H1 (cell line): ENCODE measurements around the gene SLIT3. TPM values are rescaled to one million over a fixed set of nuclear protein-coding genes. Genes with fewer than 3 reads are reported as not detected.
A peak's percentile ranks its signal among the peaks of the same experiment; 100 is the strongest.

Experiments
- BACH1 ChIP-seq: IDR thresholded peaks from 2 replicates; pipeline ENCODE4 v1.6.1; 2012; ENCODE audit warnings: low read length, improper control_type of control experiment
- CBX8 ChIP-seq: fragments of 300-800, 300-1000 bp; sonication (generic); IDR thresholded peaks from 2 replicates; pipeline ENCODE4 v1.7.1; 2016; ENCODE audit warnings: low read depth, low read length, borderline replicate concordance
- CHD1 ChIP-seq: IDR thresholded peaks from 2 replicates; pipeline ENCODE4 v1.6.1; 2012; ENCODE audit warnings: low read depth, low read length, improper control_type of control experiment
- CTCF ChIP-seq, 3 experiments: IDR thresholded peaks; 1 replicate in 2 of 3; 2 replicates in 1 of 3; pipeline versions ENCODE4 v1.5.1 to v1.6.1; 2011; ENCODE audit warnings: low read length in 3 of 3, mild to moderate bottlenecking in 3 of 3, inconsistent platforms in 2 of 3, low read depth in 1 of 3, moderate library complexity in 1 of 3; ENCODE audit not compliant: insufficient read depth in 1 of 3; ENCODE audit errors: control extremely low read depth in 1 of 3
- EP300 ChIP-seq, 2 experiments: IDR thresholded peaks; 1 replicate in 1 of 2; 2 replicates in 1 of 2; pipeline ENCODE4 v1.6.1; 2011 to 2012; ENCODE audit warnings: low read depth in 2 of 2, low read length in 2 of 2, mild to moderate bottlenecking in 2 of 2, borderline replicate concordance in 1 of 2, inconsistent platforms in 1 of 2, moderate library complexity in 1 of 2
- GTF2F1 ChIP-seq: IDR thresholded peaks from 2 replicates; pipeline ENCODE4 v1.6.1; 2012; ENCODE audit warnings: low read depth, low read length, improper control_type of control experiment, borderline replicate concordance
- NRF1 ChIP-seq: IDR thresholded peaks from 2 replicates; pipeline ENCODE4 v1.6.1; 2011; ENCODE audit warnings: mild to moderate bottlenecking, low read depth, low read length, improper control_type of control experiment
- POLR2AphosphoS5 ChIP-seq: IDR thresholded peaks from 2 replicates; pipeline ENCODE4 v1.6.1; 2011; ENCODE audit warnings: low read depth, low read length
- POU5F1 ChIP-seq: IDR thresholded peaks from 2 replicates; pipeline ENCODE4 v1.6.1; 2011; ENCODE audit warnings: low read depth, mild to moderate bottlenecking, low read length, moderate library complexity
- SAP30 ChIP-seq: fragments of 300-600 bp; sonication (generic); IDR thresholded peaks from 2 replicates; pipeline ENCODE4 v1.7.1; 2012; ENCODE audit warnings: low read length, moderate library complexity, mild to moderate bottlenecking, inconsistent platforms; ENCODE audit not compliant: insufficient read depth, insufficient replicate concordance
- SP4 ChIP-seq: IDR thresholded peaks from 2 replicates; pipeline ENCODE4 v1.6.1; 2012; ENCODE audit warnings: low read length, inconsistent platforms
- TAF1 ChIP-seq: IDR thresholded peaks from 2 replicates; pipeline ENCODE4 v1.6.1; 2011; ENCODE audit warnings: mild to moderate bottlenecking, low read depth, low read length
- TCF12 ChIP-seq: IDR thresholded peaks from 2 replicates; pipeline ENCODE4 v1.6.1; 2011; ENCODE audit warnings: low read depth, mild to moderate bottlenecking, low read length
- polyA plus RNA-seq, 7 experiments: library from polyadenylated mRNA; depleted of rRNA in 3 of 7; stranded (reverse) in 5 of 7; unstranded in 2 of 7; fragments of >200 nt in 5 of 7; fragments of 200-250 nt in 2 of 7; gene quantifications; 1 replicate in 5 of 7; 2 replicates in 1 of 7; 4 replicates in 1 of 7; pipeline versions ENCODE4 v1.2.1 to v1.2.3, GENCODE V29; 2011 to 2013; ENCODE audit warnings: missing spikeins in 2 of 7, mixed read lengths in 2 of 7
- total RNA-seq: library from RNA; stranded (reverse); fragmentation: NEBNext Ultra II Directional; extraction: Animal tissue kit (Norgen Biotek cat#: 25700); gene quantifications from 2 replicates; pipeline ENCODE4 v1.2.1, GENCODE V29; 2021

The SLIT3 gene
- total and polyA plus RNA-seq, 2 of the 8 experiments (the other 6 are each of a cell fraction or from before 2014, with no cell fraction given), result 1.1 to 1.2 TPM

- no peak for TF ChIP-seq SAP30
- TF ChIP-seq TCF12, result no peak
- TF ChIP-seq CHD1, result no peak
- TF ChIP-seq SP4, result no peak
- TF ChIP-seq CTCF (IDR thresholded peaks at IDR 0.05; ENCODE audit: control extremely low read depth in 1 of 3, insufficient read depth in 1 of 3, low read depth in 1 of 3, low read length in 3 of 3), result peak; percentile 48 to 57 (median 56)
- no peak for TF ChIP-seq GTF2F1
- no peak for TF ChIP-seq CBX8
- TF ChIP-seq POLR2AphosphoS5, result no peak
- no peak for TF ChIP-seq NRF1
- no peak for TF ChIP-seq POU5F1
- TF ChIP-seq TAF1, result no peak
- TF ChIP-seq EP300 (IDR thresholded peaks at IDR 0.05; ENCODE audit: borderline replicate concordance in 1 of 2, low read depth in 2 of 2, low read length in 2 of 2), result no peak
- TF ChIP-seq BACH1, result no peak
- TF ChIP-seq, all 59 proteins: peak for 3
Measured at GRCh38 chr5:168670881-168671575, 629.9 kb downstream of the SLIT3 start (continued).
